Fibroblast of lung (primary cell): ENCODE data around the gene SCTR. TPM values are rescaled to one million over a fixed set of nuclear protein-coding genes. Genes with fewer than 3 reads are reported as not detected.

ENCODE experiments used
- DNase-seq, 2 donors: peaks; one replicate each; pipeline versions ENCODE4 v3.0.0 to v3.0.0-alpha.2; 2010; ENCODE audit warnings: low read depth in 2 of 2
- H2AFZ ChIP-seq: 2 replicates; pipeline ENCODE4 v1.5.1; 2012; ENCODE audit warnings: low read length, control low read depth, inconsistent platforms
- H3K27ac ChIP-seq: 2 replicates; pipeline ENCODE4 v1.5.1; 2011; ENCODE audit warnings: low read length, control low read depth; ENCODE audit not compliant: insufficient read depth
- H3K27me3 ChIP-seq: 2 replicates; pipeline ENCODE4 v1.5.1; 2011; ENCODE audit warnings: mild to moderate bottlenecking, low read length; ENCODE audit not compliant: control insufficient read depth, insufficient read depth
- H3K36me3 ChIP-seq: 2 replicates; pipeline ENCODE4 v1.5.1; 2011; ENCODE audit warnings: low read length; ENCODE audit not compliant: control insufficient read depth, insufficient read depth
- H3K4me1 ChIP-seq: 2 replicates; pipeline ENCODE4 v1.5.1; 2011; ENCODE audit warnings: low read length; ENCODE audit not compliant: control insufficient read depth, insufficient read depth; ENCODE audit errors: extremely low read depth
- H3K4me2 ChIP-seq: 2 replicates; pipeline ENCODE4 v1.5.1; 2011; ENCODE audit warnings: low read length, control low read depth; ENCODE audit not compliant: insufficient read depth; ENCODE audit errors: extremely low read depth
- H3K4me3 ChIP-seq, 4 experiments: fragments of 200-600 bp in 1 of 4; sonication (generic) in 1 of 4; replicated peaks in 1 of 4; 2 replicates each; pipeline ENCODE4 v1.5.1; 2011 to 2016; ENCODE audit warnings: low read length in 4 of 4, low read depth in 3 of 4, mild to moderate bottlenecking in 3 of 4, control low read depth in 2 of 4, inconsistent platforms in 1 of 4, mixed read lengths in 1 of 4; ENCODE audit not compliant: insufficient read depth in 1 of 4; ENCODE audit errors: control extremely low read depth in 1 of 4
- H3K79me2 ChIP-seq: 2 replicates; pipeline ENCODE4 v1.5.1; 2012; ENCODE audit warnings: mild to moderate bottlenecking, low read length, inconsistent platforms; ENCODE audit not compliant: control insufficient read depth, insufficient read depth
- H3K9ac ChIP-seq: 2 replicates; pipeline ENCODE4 v1.5.1; 2011; ENCODE audit warnings: mild to moderate bottlenecking, low read length, control low read depth; ENCODE audit not compliant: insufficient read depth
- H3K9me3 ChIP-seq: 2 replicates; pipeline ENCODE4 v1.5.1; 2012; ENCODE audit warnings: low read depth, low read length; ENCODE audit not compliant: control insufficient read depth, insufficient read depth
- H4K20me1 ChIP-seq: 2 replicates; pipeline ENCODE4 v1.5.1; 2011; ENCODE audit warnings: low read length; ENCODE audit not compliant: control insufficient read depth, insufficient read depth; ENCODE audit errors: extremely low read depth
- CTCF ChIP-seq, 2 donors: IDR thresholded peaks in 1 of 2; conservative IDR thresholded peaks in 1 of 2; 1 replicate in 1 of 2; 2 replicates in 1 of 2; pipeline ENCODE4 v1.5.1; 2011 to 2012; ENCODE audit warnings: low read length in 2 of 2, control low read depth in 1 of 2, inconsistent platforms in 1 of 2, low read depth in 1 of 2, mild to moderate bottlenecking in 1 of 2
- EZH2 ChIP-seq: IDR thresholded peaks from 2 replicates; pipeline ENCODE4 v1.5.1; 2012; ENCODE audit warnings: low read length, control low read depth, mild to moderate bottlenecking; ENCODE audit errors: missing control alignments
- polyA plus RNA-seq, 2 donors: library from polyadenylated mRNA; depleted of rRNA in 1 of 2; stranded (reverse) in 1 of 2; unstranded in 1 of 2; fragments of >200 nt; gene quantifications; 2 replicates each; pipeline ENCODE4 v1.2.1, GENCODE V29; 2011 to 2012; ENCODE audit warnings: missing spikeins in 1 of 2
- total RNA-seq: library from RNA; depleted of rRNA; stranded (reverse); fragments of >200 nt; gene quantifications from 2 replicates; pipeline ENCODE4 v1.2.1, GENCODE V29; 2014

SCTR gene
- total and polyA plus RNA-seq, 2 donors (not counting 1 experiment from before 2014, with no cell fraction given): not detected

- Histone ChIP-seq H3K9me3 (no peaks in the 10 kb centered on the region), H2AFZ (no peak overlapping the region), H3K79me2 (no peaks in the 10 kb centered on the region), H3K9ac (no peak overlapping the region), H3K27ac (no peak overlapping the region), H3K4me3 (no peak overlapping the region), H3K4me1 (no peaks in the 10 kb centered on the region), H3K36me3 (no peaks in the 10 kb centered on the region), H3K27me3 (no peaks in the 10 kb centered on the region), H3K4me2 (no peak overlapping the region), H4K20me1 (no peaks in the 10 kb centered on the region)
- no peak for DNase-seq
- TF ChIP-seq CTCF (conservative IDR thresholded peaks at IDR 0.05 in 1 of 2, IDR thresholded peaks at IDR 0.05 in 1 of 2; ENCODE audit: low read depth in 1 of 2, low read length in 2 of 2) (no peak), EZH2 (no peak)
These were observed 29.5 kb upstream of the SCTR start for GRCh38 chr2:119553687-119554344.

GRCh38 chr2:119552902-119553301 is 28.6 kb upstream of the SCTR start:
- Histone ChIP-seq H3K4me3 (no peak overlapping the region), H3K9ac (no peak overlapping the region), H3K9me3 (no peaks in the 10 kb centered on the region), H3K4me2 (no peak overlapping the region), H3K4me1 (no peaks in the 10 kb centered on the region), H3K27me3 (no peaks in the 10 kb centered on the region), H2AFZ (no peak overlapping the region), H3K79me2 (no peaks in the 10 kb centered on the region), H3K27ac (no peak overlapping the region), H3K36me3 (no peaks in the 10 kb centered on the region), H4K20me1 (no peaks in the 10 kb centered on the region)
- no peak for DNase-seq
- no peak for TF ChIP-seq CTCF (conservative IDR thresholded peaks at IDR 0.05 in 1 of 2, IDR thresholded peaks at IDR 0.05 in 1 of 2; ENCODE audit: low read depth in 1 of 2, low read length in 2 of 2)
- no peak for TF ChIP-seq EZH2

- Histone ChIP-seq H3K4me1 (no peaks in the 10 kb centered on the region), H3K79me2 (no peaks in the 10 kb centered on the region), H3K4me2 (no peak overlapping the region), H4K20me1 (no peaks in the 10 kb centered on the region), H2AFZ (no peak overlapping the region), H3K27ac (no peak overlapping the region), H3K36me3 (no peaks in the 10 kb centered on the region), H3K9ac (no peak overlapping the region), H3K4me3 (no peak overlapping the region), H3K9me3 (no peaks in the 10 kb centered on the region), H3K27me3 (peaks cover 2% of the 10 kb centered on the region)
- TF ChIP-seq CTCF (conservative IDR thresholded peaks at IDR 0.05 in 1 of 2, IDR thresholded peaks at IDR 0.05 in 1 of 2; ENCODE audit: low read depth in 1 of 2, low read length in 2 of 2) (no peak), EZH2 (no peak)
- no peak for DNase-seq
These were observed 26.6 kb upstream of the SCTR start for GRCh38 chr2:119550856-119551255.
